Measurements from ENCODE around the gene ADAMTSL3.
"Not testable (repeated sequence)": the region's sequence is repeated elsewhere in the genome, so short reads cannot be mapped to it uniquely, and the experiment has no call there.

Gene ADAMTSL3

GRCh38 chr15:83700082-83700481 is 46.2 kb downstream of the ADAMTSL3 start:
- ATAC-seq, result no peak

- not testable (repeated sequence) for ATAC-seq
Measured at GRCh38 chr15:83702314-83702713, 48.4 kb downstream of the ADAMTSL3 start.

GRCh38 chr15:83708328-83708727 is 54.4 kb downstream of the ADAMTSL3 start:
- ATAC-seq, result no peak

- no peak for ATAC-seq
Measured at GRCh38 chr15:83709241-83709640, 55.3 kb downstream of the ADAMTSL3 start.

- ATAC-seq, result no peak
Measured at GRCh38 chr15:83709811-83710210, 55.9 kb downstream of the ADAMTSL3 start.

GRCh38 chr15:83710452-83710851 is 56.5 kb downstream of the ADAMTSL3 start:
- no peak for ATAC-seq

- no peak for ATAC-seq
Measured at GRCh38 chr15:83711236-83711635, 57.3 kb downstream of the ADAMTSL3 start.

- ATAC-seq, result no peak
Measured at GRCh38 chr15:83713242-83713641, 59.3 kb downstream of the ADAMTSL3 start.

GRCh38 chr15:83714939-83715628 is 61.2 kb downstream of the ADAMTSL3 start:
- ATAC-seq, result no peak

GRCh38 chr15:83716605-83717004 is 62.7 kb downstream of the ADAMTSL3 start:
- ATAC-seq, result no peak

- no peak for ATAC-seq
Measured at GRCh38 chr15:83717010-83717409, 63.1 kb downstream of the ADAMTSL3 start.

- no peak for ATAC-seq
Measured at GRCh38 chr15:83720468-83720867, 66.5 kb downstream of the ADAMTSL3 start.

GRCh38 chr15:83721031-83721430 is 67.1 kb downstream of the ADAMTSL3 start:
- no peak for ATAC-seq

GRCh38 chr15:83721981-83722380 is 68.1 kb downstream of the ADAMTSL3 start:
- ATAC-seq, result no peak

- no peak for ATAC-seq
Measured at GRCh38 chr15:83723216-83723615, 69.3 kb downstream of the ADAMTSL3 start.

- ATAC-seq, result no peak
Measured at GRCh38 chr15:83732196-83732595, 78.3 kb downstream of the ADAMTSL3 start.

GRCh38 chr15:83732770-83733169 is 78.8 kb downstream of the ADAMTSL3 start:
- ATAC-seq, result no peak

- ATAC-seq, result no peak
Measured at GRCh38 chr15:83733206-83733605, 79.3 kb downstream of the ADAMTSL3 start.

- no peak for ATAC-seq
Measured at GRCh38 chr15:83733691-83734090, 79.8 kb downstream of the ADAMTSL3 start.

GRCh38 chr15:83734487-83734886 is 80.6 kb downstream of the ADAMTSL3 start:
- no peak for ATAC-seq

GRCh38 chr15:83739629-83740028 is 85.7 kb downstream of the ADAMTSL3 start:
- ATAC-seq, result no peak

- no peak for ATAC-seq
Measured at GRCh38 chr15:83745771-83746170, 91.8 kb downstream of the ADAMTSL3 start.

GRCh38 chr15:83746231-83746630 is 92.3 kb downstream of the ADAMTSL3 start:
- no peak for ATAC-seq

- ATAC-seq, result no peak
Measured at GRCh38 chr15:83747050-83747717, 93.3 kb downstream of the ADAMTSL3 start.

GRCh38 chr15:83747718-83748110 is 93.8 kb downstream of the ADAMTSL3 start:
- no peak for ATAC-seq
